K562 (cell line): ENCODE results near the gene SMNDC1. TPM values are rescaled to one million over a fixed set of nuclear protein-coding genes. Genes with fewer than 3 reads are reported as not detected.

Source experiments
- ATAC-seq: fragments of 200-7000 bp; cut with Tn5 transposase; 3 replicates; pipeline ENCODE4 v1.9.1; 2020; ENCODE audit warnings: moderate library complexity
- BruUV-seq: library from RNA; stranded (reverse); fragments of 400-500 nt; replicated peaks from 2 replicates; lab custom pipeline; 2021; lab: Mats Ljungman, UMichigan
- CTCF ChIA-PET: fragments of 300-600 bp; formaldehyde crosslinking; extraction: SDS; loops from one replicate; lab custom pipeline; 2021; ENCODE audit warnings: low intra/inter-chr PET ratio; lab: Yijun Ruan, JAX
- POLR2A ChIA-PET: fragments of 300-600, 350-650 bp; sonication (Branson Sonifier 250); formaldehyde crosslinking; extraction: SDS; loops from one replicate; lab custom pipeline; 2021; ENCODE audit warnings: antibody characterized with exemption, inconsistent platforms; lab: Yijun Ruan, JAX
- DNase-seq, 4 experiments: peaks; one replicate each; pipeline versions ENCODE4 v3.0.0 to v3.0.0-alpha.2; 2011 to 2018; ENCODE audit warnings: low spot score in 3 of 4, mixed read lengths in 3 of 4; ENCODE audit errors: extremely low read depth in 1 of 4
- FAIRE-seq: peaks from 2 replicates; lab custom pipeline; 2011; peaks lifted over from hg19 to GRCh38; lab: Jason Lieb, UNC
- H2AFZ ChIP-seq: 2 replicates; pipeline ENCODE4 v1.6.0; 2011; ENCODE audit warnings: low read depth, low read length, control low read depth, inconsistent platforms
- H3K27ac ChIP-seq: fragments of 200-600 bp; 3 replicates; pipeline ENCODE4 v1.8.0; 2011; ENCODE audit warnings: low read depth, mild to moderate bottlenecking, control low read depth, inconsistent platforms, low read length, moderate library complexity, mixed read lengths; ENCODE audit errors: extremely low read depth
- H3K27me3 ChIP-seq, 2 experiments: fragments of 300-600 bp in 1 of 2; 2 replicates in 1 of 2; 3 replicates in 1 of 2; pipeline versions ENCODE4 v1.6.0 to v1.8.0; 2011; ENCODE audit warnings: inconsistent platforms in 2 of 2, low read length in 2 of 2, mild to moderate bottlenecking in 1 of 2, mixed read lengths in 1 of 2, moderate library complexity in 1 of 2; ENCODE audit not compliant: control insufficient read depth in 2 of 2, insufficient read depth in 2 of 2
- H3K36me3 ChIP-seq: fragments of 300-600 bp; 3 replicates; pipeline ENCODE4 v1.8.0; 2011; ENCODE audit warnings: mild to moderate bottlenecking, low read length, inconsistent platforms; ENCODE audit not compliant: control insufficient read depth, insufficient read depth
- H3K4me1 ChIP-seq, 2 experiments: fragments of 200-600 bp in 1 of 2; replicated peaks in 1 of 2; 2 replicates in 1 of 2; 3 replicates in 1 of 2; pipeline versions ENCODE4 v1.5.1 to v1.8.0; 2011; ENCODE audit warnings: inconsistent platforms in 2 of 2, low read length in 2 of 2, mild to moderate bottlenecking in 1 of 2, mixed read lengths in 1 of 2, moderate library complexity in 1 of 2; ENCODE audit not compliant: control insufficient read depth in 2 of 2, insufficient read depth in 2 of 2
- H3K4me2 ChIP-seq: 2 replicates; pipeline ENCODE4 v1.6.1; 2011; ENCODE audit warnings: low read length, control low read depth, inconsistent platforms, mixed read lengths; ENCODE audit not compliant: insufficient read depth
- H3K4me3 ChIP-seq: fragments of 200-600 bp; sonication (generic), shearing (Covaris generic); 2 replicates; pipeline ENCODE4 v1.5.1; 2016; ENCODE audit warnings: control low read depth, inconsistent platforms
- H3K79me2 ChIP-seq: fragments of 200-600 bp; 3 replicates; pipeline ENCODE4 v1.8.0; 2011; ENCODE audit warnings: low read length, inconsistent platforms; ENCODE audit not compliant: control insufficient read depth, insufficient read depth
- H3K9ac ChIP-seq, 2 experiments: 2 replicates each; pipeline versions ENCODE4 v1.6.0 to v1.6.1; 2011; ENCODE audit warnings: low read depth in 2 of 2, low read length in 2 of 2, control low read depth in 1 of 2, inconsistent platforms in 1 of 2, mild to moderate bottlenecking in 1 of 2, mixed read lengths in 1 of 2; ENCODE audit not compliant: insufficient read depth in 1 of 2
- H3K9me1 ChIP-seq: one replicate; pipeline ENCODE4 v1.6.0; 2011; ENCODE audit warnings: inconsistent platforms, mild to moderate bottlenecking, low read length, moderate library complexity; ENCODE audit not compliant: control insufficient read depth, insufficient read depth
- H3K9me3 ChIP-seq: replicated peaks from 2 replicates; pipeline ENCODE4 v1.5.1; 2011; ENCODE audit warnings: low read depth, low read length, inconsistent platforms; ENCODE audit not compliant: control insufficient read depth, insufficient read depth
- H4K20me1 ChIP-seq: replicated peaks from 2 replicates; pipeline ENCODE4 v1.6.1; 2011; ENCODE audit warnings: low read length, inconsistent platforms, mixed read lengths; ENCODE audit not compliant: control insufficient read depth, insufficient read depth
- DPF2 ChIP-seq: fragments of 450-650 bp; IDR thresholded peaks from 2 replicates; pipeline ENCODE4 v1.6.1; 2016
- TSHZ1 ChIP-seq: fragments of 250-450 bp; sonication (Bioruptor Pico); IDR thresholded peaks from 2 replicates; pipeline ENCODE4 v1.4.0; 2020; ENCODE audit warnings: mild to moderate bottlenecking, moderate library complexity
- U2AF2 ChIP-seq: fragments of 200-400 bp; formaldehyde crosslinking; optimal IDR thresholded peaks from 2 replicates; pipeline ENCODE3; 2017; ENCODE audit warnings: low read depth, mild to moderate bottlenecking, low read length
- ZFP30 ChIP-seq: fragments of 250-450 bp; sonication (Bioruptor Pico); IDR thresholded peaks from 2 replicates; pipeline ENCODE4 v1.8.0; 2022; ENCODE audit warnings: moderate library complexity, mild to moderate bottlenecking, inconsistent platforms, borderline replicate concordance
- WGBS: fragments of 100-300 bp; shearing (Covaris generic); methylation state at CpG from one replicate; pipeline ENCODE4 v1.1.6; 2016; ENCODE audit warnings: low coverage, mixed read lengths; ENCODE audit not compliant: insufficient coverage; ENCODE audit errors: missing lambda C conversion rate; 5-methylcytosine and 5-hydroxymethylcytosine counted together
- in situ Hi-C: fragments of 300-500 bp; cut with MboI; formaldehyde crosslinking; loops from 4 replicates; pipeline ENCODE4 v1.15.0; 2018; ENCODE audit warnings: inconsistent platforms, mixed read lengths
- intact Hi-C: fragments of 100-400 bp; cut with micrococcal nuclease; formaldehyde crosslinking; loops from 2 replicates; pipeline ENCODE4 v1.14.2; 2022
- polyA plus RNA-seq, 8 experiments: library from polyadenylated mRNA; depleted of rRNA in 4 of 8; stranded (reverse) in 5 of 8; unstranded in 3 of 8; fragments of >200 nt; fragmentation: Nextera tagmentation in 2 of 8; fragmentation: Illumina TruSeq in 1 of 8; extraction: Ambion mirVana in 2 of 8; extraction: Trizol in 1 of 8; gene quantifications; 2 replicates each; pipeline versions ENCODE4 v1.2.1 to v1.2.3, GENCODE V29; 2011 to 2014; ENCODE audit warnings: inconsistent platforms in 1 of 8, missing spikeins in 1 of 8
- total RNA-seq, 7 experiments: library from RNA; depleted of rRNA in 6 of 7; stranded (reverse); fragments of >200 nt in 6 of 7; fragmentation: Illumina TruSeq in 2 of 7; extraction: Trizol in 2 of 7; gene quantifications; 2 replicates each; pipeline versions ENCODE4 v1.2.1 to v1.2.3, GENCODE V29; 2011 to 2021; ENCODE audit warnings: low replicate concordance in 1 of 7
- TF ChIP-seq, protein P1 (sequence below): fragments of 250-450 bp; sonication (Bioruptor Pico); IDR thresholded peaks from 2 replicates; pipeline ENCODE4 v1.5.0; 2022; ENCODE audit warnings: mild to moderate bottlenecking
- TF ChIP-seq, protein P2 (sequence below): fragments of 250-450 bp; sonication (Bioruptor Pico); IDR thresholded peaks from 2 replicates; pipeline ENCODE4 v1.8.0; 2021; ENCODE audit warnings: moderate library complexity, mild to moderate bottlenecking, inconsistent platforms

The SMNDC1 gene
- total and polyA plus RNA-seq, 9 of the 15 experiments (the other 6 are each of a cell fraction or from before 2014, with no cell fraction given) = 6.8 to 35.8 (median 12.3) TPM

DNA sequence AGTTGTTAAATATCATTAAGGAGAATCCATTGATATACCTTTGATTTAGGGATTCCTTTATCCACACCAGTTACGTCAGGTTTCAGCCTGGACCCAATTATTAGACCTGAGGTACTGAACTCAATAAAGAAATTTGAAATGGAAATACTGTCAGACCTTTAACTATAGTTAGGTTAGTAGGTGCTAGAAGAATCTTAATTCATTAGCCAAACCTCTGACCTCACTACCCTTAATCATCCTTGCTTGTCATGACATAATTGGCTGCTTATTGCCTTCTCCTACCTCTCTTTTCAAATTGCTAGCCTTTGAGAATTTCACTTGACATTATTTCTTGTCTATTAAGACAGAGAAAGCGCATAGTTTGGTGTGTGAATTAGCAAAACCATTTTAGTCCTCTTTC is 27.1 kb downstream of the SMNDC1 start:
- H4K20me1 ChIP-seq = 0 out of 2 replicates have a peak, but pooled peaks cover 3% of the 10 kb centered on the region
- peaks cover 15% of the 10 kb centered on the region; the same call in 2 of the 3 replicates for H3K36me3 ChIP-seq
- ATAC-seq (no peak), DNase-seq (no peak), FAIRE-seq (no peak)
- in situ Hi-C loops (no loop called here), intact Hi-C loops (loop anchor here (5.0 kb wide), 2 partner anchors 35 to 50 kb away; no protein-coding TSS in a partner anchor)
- peaks cover 0 to 13% of the 10 kb centered on the region in 2 experiments; a peak in 3 of 5 replicates for H3K4me1 ChIP-seq
- TF ChIP-seq U2AF2 = no peak
- no peak for TF ChIP-seq TSHZ1 (CRISPR knock-in tag)
- TF ChIP-seq, protein P1, sequence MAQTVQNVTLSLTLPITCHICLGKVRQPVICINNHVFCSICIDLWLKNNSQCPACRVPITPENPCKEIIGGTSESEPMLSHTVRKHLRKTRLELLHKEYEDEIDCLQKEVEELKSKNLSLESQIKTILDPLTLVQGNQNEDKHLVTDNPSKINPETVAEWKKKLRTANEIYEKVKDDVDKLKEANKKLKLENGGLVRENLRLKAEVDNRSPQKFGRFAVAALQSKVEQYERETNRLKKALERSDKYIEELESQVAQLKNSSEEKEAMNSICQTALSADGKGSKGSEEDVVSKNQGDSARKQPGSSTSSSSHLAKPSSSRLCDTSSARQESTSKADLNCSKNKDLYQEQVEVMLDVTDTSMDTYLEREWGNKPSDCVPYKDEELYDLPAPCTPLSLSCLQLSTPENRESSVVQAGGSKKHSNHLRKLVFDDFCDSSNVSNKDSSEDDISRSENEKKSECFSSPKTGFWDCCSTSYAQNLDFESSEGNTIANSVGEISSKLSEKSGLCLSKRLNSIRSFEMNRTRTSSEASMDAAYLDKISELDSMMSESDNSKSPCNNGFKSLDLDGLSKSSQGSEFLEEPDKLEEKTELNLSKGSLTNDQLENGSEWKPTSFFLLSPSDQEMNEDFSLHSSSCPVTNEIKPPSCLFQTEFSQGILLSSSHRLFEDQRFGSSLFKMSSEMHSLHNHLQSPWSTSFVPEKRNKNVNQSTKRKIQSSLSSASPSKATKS = no peak
- TF ChIP-seq, protein P2, sequence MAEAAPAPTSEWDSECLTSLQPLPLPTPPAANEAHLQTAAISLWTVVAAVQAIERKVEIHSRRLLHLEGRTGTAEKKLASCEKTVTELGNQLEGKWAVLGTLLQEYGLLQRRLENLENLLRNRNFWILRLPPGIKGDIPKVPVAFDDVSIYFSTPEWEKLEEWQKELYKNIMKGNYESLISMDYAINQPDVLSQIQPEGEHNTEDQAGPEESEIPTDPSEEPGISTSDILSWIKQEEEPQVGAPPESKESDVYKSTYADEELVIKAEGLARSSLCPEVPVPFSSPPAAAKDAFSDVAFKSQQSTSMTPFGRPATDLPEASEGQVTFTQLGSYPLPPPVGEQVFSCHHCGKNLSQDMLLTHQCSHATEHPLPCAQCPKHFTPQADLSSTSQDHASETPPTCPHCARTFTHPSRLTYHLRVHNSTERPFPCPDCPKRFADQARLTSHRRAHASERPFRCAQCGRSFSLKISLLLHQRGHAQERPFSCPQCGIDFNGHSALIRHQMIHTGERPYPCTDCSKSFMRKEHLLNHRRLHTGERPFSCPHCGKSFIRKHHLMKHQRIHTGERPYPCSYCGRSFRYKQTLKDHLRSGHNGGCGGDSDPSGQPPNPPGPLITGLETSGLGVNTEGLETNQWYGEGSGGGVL (CRISPR knock-in tag) = no peak
- TF ChIP-seq DPF2 = no peak
- no peak for TF ChIP-seq ZFP30 (CRISPR knock-in tag)
- CTCF ChIA-PET = no interaction called here
- H3K4me2 ChIP-seq = no peak overlapping the region
- WGBS = 90% methylated on average over 2 of the region's 2 CpGs
- H3K79me2 ChIP-seq = no peaks in the 10 kb centered on the region; the same call in 2 of the 3 replicates
- no peak overlapping the region for H2AFZ ChIP-seq
- H3K4me3 ChIP-seq = no peak overlapping the region
- no peaks in the 10 kb centered on the region for H3K9me3 ChIP-seq
- POLR2A ChIA-PET = no interaction called here
- no peaks in the 10 kb centered on the region for H3K9me1 ChIP-seq
- no peak overlapping the region for H3K27ac ChIP-seq
- BruUV-seq = no TSS peak
- no peaks in the 10 kb centered on the region for H3K27me3 ChIP-seq
- no peak overlapping the region for H3K9ac ChIP-seq
